GM13976 (cell line): Measurements from ENCODE around the gene ASS1.

Experiments used
- DNase-seq: peaks from one replicate; pipeline ENCODE4 v3.0.0; 2012; ENCODE audit warnings: low spot score
- CTCF ChIP-seq: IDR thresholded peaks from 2 replicates; pipeline ENCODE4 v1.5.1; 2012; ENCODE audit warnings: borderline replicate concordance, mild to moderate bottlenecking; ENCODE audit not compliant: insufficient read depth; ENCODE audit errors: extremely low read depth, missing control alignments, control extremely low read depth
- in situ Hi-C: fragments of 300-500 bp; cut with MboI; formaldehyde crosslinking; loops from one replicate; pipeline ENCODE4 v1.12.0; 2022; ENCODE audit warnings: low sequenced_read_pairs, mixed read lengths, inconsistent platforms; ENCODE audit not compliant: unreplicated experiment

The ASS1 gene

GRCh38 chr9:130402243-130402642 is 42.5 kb upstream of the ASS1 start:
- DNase-seq, result no peak
- in situ Hi-C loops, result no loop called here
- TF ChIP-seq CTCF, result no peak

GRCh38 chr9:130402645-130403440 is 41.9 kb upstream of the ASS1 start:
- in situ Hi-C loops, result no loop called here
- DNase-seq, result no peak

GRCh38 chr9:130405657-130406257 is 39.0 kb upstream of the ASS1 start:
- TF ChIP-seq CTCF, result no peak
- in situ Hi-C loops, result no loop called here
- DNase-seq, result no peak

More at GRCh38 chr9:130402645-130403440, 41.9 kb upstream of the ASS1 start:
- TF ChIP-seq CTCF, result no peak

- no peak for TF ChIP-seq CTCF
- no peak for DNase-seq
- in situ Hi-C loops, result no loop called here
These were observed 38.4 kb upstream of the ASS1 start for GRCh38 chr9:130406278-130406895.

- no peak for TF ChIP-seq CTCF
- in situ Hi-C loops, result no loop called here
- DNase-seq, result no peak
These were observed 36.7 kb upstream of the ASS1 start for GRCh38 chr9:130407916-130408663.

GRCh38 chr9:130408669-130409068 is 36.1 kb upstream of the ASS1 start:
- in situ Hi-C loops, result no loop called here
- TF ChIP-seq CTCF, result no peak
- DNase-seq, result no peak
